ENCODE data around the gene SLC24A1.

SLC24A1 gene

DNA sequence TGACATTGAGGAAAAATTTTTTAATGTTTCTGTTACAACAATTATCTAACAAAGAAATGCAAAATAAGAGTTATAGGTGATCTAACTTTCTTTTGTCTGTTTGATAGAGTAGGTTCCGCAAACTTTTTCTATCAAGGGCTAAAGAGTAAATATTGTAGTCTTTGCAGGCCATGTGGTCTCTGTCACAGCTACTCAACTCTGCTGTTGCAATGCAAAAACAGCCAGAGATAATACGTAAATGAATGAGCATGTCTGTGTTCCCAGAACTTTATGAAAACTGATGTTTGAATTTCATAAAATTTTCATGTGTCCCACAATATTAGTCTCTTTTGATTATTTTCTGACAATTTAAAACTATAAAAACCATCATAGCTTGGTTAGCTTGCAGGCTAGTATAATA lies 73.3 kb downstream of the SLC24A1 start:
- no peak for DNase-seq (ENCODE audit: low spot score)
- in situ Hi-C loops (cut with MboI; ENCODE audit: low sequenced_read_pairs, unreplicated experiment) = no loop called here
- TF ChIP-seq, protein P1, sequence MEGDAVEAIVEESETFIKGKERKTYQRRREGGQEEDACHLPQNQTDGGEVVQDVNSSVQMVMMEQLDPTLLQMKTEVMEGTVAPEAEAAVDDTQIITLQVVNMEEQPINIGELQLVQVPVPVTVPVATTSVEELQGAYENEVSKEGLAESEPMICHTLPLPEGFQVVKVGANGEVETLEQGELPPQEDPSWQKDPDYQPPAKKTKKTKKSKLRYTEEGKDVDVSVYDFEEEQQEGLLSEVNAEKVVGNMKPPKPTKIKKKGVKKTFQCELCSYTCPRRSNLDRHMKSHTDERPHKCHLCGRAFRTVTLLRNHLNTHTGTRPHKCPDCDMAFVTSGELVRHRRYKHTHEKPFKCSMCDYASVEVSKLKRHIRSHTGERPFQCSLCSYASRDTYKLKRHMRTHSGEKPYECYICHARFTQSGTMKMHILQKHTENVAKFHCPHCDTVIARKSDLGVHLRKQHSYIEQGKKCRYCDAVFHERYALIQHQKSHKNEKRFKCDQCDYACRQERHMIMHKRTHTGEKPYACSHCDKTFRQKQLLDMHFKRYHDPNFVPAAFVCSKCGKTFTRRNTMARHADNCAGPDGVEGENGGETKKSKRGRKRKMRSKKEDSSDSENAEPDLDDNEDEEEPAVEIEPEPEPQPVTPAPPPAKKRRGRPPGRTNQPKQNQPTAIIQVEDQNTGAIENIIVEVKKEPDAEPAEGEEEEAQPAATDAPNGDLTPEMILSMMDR (IDR thresholded peaks at IDR 0.05; ENCODE audit: borderline replicate concordance, control extremely low read depth, extremely low read depth, insufficient read depth, missing control alignments) = no peak
